HepG2 (cell line): ENCODE results near the gene SAC3D1. TPM values are rescaled to one million over a fixed set of nuclear protein-coding genes. Genes with fewer than 3 reads are reported as not detected.
A peak's percentile ranks its signal among the peaks of the same experiment; 100 is the strongest.

ENCODE experiments used
- ARHGAP35 ChIP-seq: sonication (generic); formaldehyde crosslinking; IDR thresholded peaks from 2 replicates; pipeline ENCODE4 v1.9.0; 2022; ENCODE audit warnings: mild to moderate bottlenecking, inconsistent platforms, moderate library complexity, missing genetic modification reagents, borderline replicate concordance
- CREB1 ChIP-seq, 2 experiments: fragments of 450-650 bp in 1 of 2; IDR thresholded peaks; 2 replicates each; pipeline ENCODE4 v1.6.1; 2016 to 2017; ENCODE audit warnings: control low read depth in 1 of 2, mild to moderate bottlenecking in 1 of 2, missing compliant biosample characterization in 1 of 2, missing genetic modification characterization in 1 of 2
- MEIS1 ChIP-seq: sonication (generic); formaldehyde crosslinking; IDR thresholded peaks from 2 replicates; pipeline ENCODE4 v1.9.0; 2021; ENCODE audit warnings: mild to moderate bottlenecking, missing genetic modification reagents, moderate library complexity, borderline replicate concordance
- RAD51 ChIP-seq: fragments of 450-650 bp; IDR thresholded peaks from 2 replicates; pipeline ENCODE4 v1.6.1; 2016; ENCODE audit warnings: borderline replicate concordance
- TEAD3 ChIP-seq: optimal IDR thresholded peaks from 2 replicates; pipeline ENCODE3; 2016; ENCODE audit warnings: borderline replicate concordance
- ZFY ChIP-seq: sonication (generic); formaldehyde crosslinking; IDR thresholded peaks from 2 replicates; pipeline ENCODE4 v1.4.0; 2020; ENCODE audit warnings: missing genetic modification reagents
- ZNF121 ChIP-seq: sonication (generic); formaldehyde crosslinking; IDR thresholded peaks from 2 replicates; pipeline ENCODE4 v1.5.0; 2020; ENCODE audit warnings: mild to moderate bottlenecking, missing genetic modification reagents
- polyA plus RNA-seq, 8 experiments: library from polyadenylated mRNA; depleted of rRNA in 3 of 8; stranded (reverse) in 7 of 8; unstranded in 1 of 8; fragments of >200 nt; fragmentation: Illumina TruSeq in 4 of 8; extraction: Trizol in 4 of 8; gene quantifications; 2 replicates each; pipeline versions ENCODE4 v1.2.1 to v1.2.3, GENCODE V29; 2011 to 2016; ENCODE audit warnings: low read depth in 4 of 8, missing spikeins in 1 of 8, mixed read lengths in 1 of 8; ENCODE audit not compliant: insufficient read depth in 1 of 8
- total RNA-seq, 5 experiments: library from RNA; depleted of rRNA; stranded (reverse); fragments of >200 nt; fragmentation: Illumina TruSeq; extraction: Trizol; gene quantifications; 2 replicates each; pipeline ENCODE4 v1.2.3, GENCODE V29; 2016; ENCODE audit warnings: low read depth in 1 of 5
- TF ChIP-seq, protein P1 (sequence below), 2 experiments: sonication (generic) in 1 of 2; formaldehyde crosslinking in 1 of 2; IDR thresholded peaks; 2 replicates each; pipeline versions ENCODE4 v1.4.0 to v1.6.1; 2018 to 2020; ENCODE audit warnings: missing genetic modification reagents in 2 of 2, borderline replicate concordance in 1 of 2, low read depth in 1 of 2, mild to moderate bottlenecking in 1 of 2, missing biosample characterization in 1 of 2
- TF ChIP-seq, protein P2 (sequence below), 2 experiments: sonication (generic) in 1 of 2; formaldehyde crosslinking in 1 of 2; IDR thresholded peaks; 2 replicates each; pipeline versions ENCODE4 v1.4.0 to v1.6.1; 2016 to 2020; ENCODE audit warnings: borderline replicate concordance in 1 of 2, low read depth in 1 of 2, mild to moderate bottlenecking in 1 of 2, missing genetic modification reagents in 1 of 2
- TF ChIP-seq, protein P3 (sequence below): sonication (generic); formaldehyde crosslinking; IDR thresholded peaks from 2 replicates; pipeline ENCODE4 v1.5.0; 2020; ENCODE audit warnings: mild to moderate bottlenecking, missing genetic modification reagents, borderline replicate concordance
- TF ChIP-seq, protein P4 (sequence below): sonication (generic); formaldehyde crosslinking; IDR thresholded peaks from 2 replicates; pipeline ENCODE4 v1.4.0; 2020; ENCODE audit warnings: mild to moderate bottlenecking, missing genetic modification reagents, borderline replicate concordance

Gene SAC3D1
- total and polyA plus RNA-seq, 2 of the 13 experiments (the other 11 are each of a cell fraction or from before 2014, with no cell fraction given) = 7.4 to 36.3 TPM

DNA sequence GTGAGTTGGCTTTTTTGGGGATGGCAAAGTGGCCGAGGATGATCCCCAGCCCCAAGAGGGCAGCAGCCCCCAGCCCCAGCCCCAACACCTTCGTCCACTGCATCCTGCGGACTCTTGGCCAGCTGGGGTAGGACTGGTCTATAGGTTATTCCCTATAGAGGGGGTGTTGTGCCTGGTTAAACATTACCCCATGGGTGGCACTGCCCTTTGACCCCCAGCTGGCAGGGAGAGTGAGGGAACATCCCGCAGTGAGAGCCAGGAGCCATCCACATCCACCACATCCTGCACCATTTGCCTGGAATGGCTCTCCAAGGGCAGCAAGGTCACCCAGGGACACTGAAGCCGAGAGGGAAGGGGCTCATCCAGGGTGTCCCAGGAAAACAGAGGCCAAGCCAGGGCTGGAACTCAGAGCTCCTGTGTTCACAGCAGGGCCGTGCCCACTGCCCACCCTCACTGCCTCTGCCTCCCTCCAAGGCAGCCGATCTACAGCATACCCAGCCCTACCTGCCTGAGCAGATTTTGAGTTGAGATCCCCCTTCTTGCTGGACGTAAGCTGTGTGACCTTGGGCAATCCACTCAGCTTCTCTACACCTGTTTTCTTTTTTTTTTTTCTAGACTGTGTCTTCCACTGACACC, 17.5 kb downstream of the SAC3D1 start, which contains the start of gene NAALADL1 (continued):
- TF ChIP-seq, protein P1, sequence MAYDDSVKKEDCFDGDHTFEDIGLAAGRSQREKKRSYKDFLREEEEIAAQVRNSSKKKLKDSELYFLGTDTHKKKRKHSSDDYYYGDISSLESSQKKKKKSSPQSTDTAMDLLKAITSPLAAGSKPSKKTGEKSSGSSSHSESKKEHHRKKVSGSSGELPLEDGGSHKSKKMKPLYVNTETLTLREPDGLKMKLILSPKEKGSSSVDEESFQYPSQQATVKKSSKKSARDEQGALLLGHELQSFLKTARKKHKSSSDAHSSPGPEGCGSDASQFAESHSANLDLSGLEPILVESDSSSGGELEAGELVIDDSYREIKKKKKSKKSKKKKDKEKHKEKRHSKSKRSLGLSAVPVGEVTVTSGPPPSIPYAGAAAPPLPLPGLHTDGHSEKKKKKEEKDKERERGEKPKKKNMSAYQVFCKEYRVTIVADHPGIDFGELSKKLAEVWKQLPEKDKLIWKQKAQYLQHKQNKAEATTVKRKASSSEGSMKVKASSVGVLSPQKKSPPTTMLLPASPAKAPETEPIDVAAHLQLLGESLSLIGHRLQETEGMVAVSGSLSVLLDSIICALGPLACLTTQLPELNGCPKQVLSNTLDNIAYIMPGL (CRISPR knock-in tag; IDR thresholded peaks at IDR 0.05; ENCODE audit: borderline replicate concordance in 1 of 2, low read depth in 1 of 2) = peak in 1 of 2 experiments; percentile 13; a peak in 1 of 4 replicates
- TF ChIP-seq MEIS1 (peak; percentile 59; the same call in 1 of the 2 replicates), CREB1 (IDR thresholded peaks at IDR 0.05) (no peak), CREB1 (CRISPR knock-in tag; IDR thresholded peaks at IDR 0.05) (0 out of 2 replicates have a peak, but pooled peaks have one; percentile 23), ZNF121 (no peak), RAD51 (no peak), ARHGAP35 (no peak), ZFY (0 out of 2 replicates have a peak, but pooled peaks have one; percentile 10), TEAD3 (CRISPR knock-in tag) (peak; percentile 56)
- TF ChIP-seq, protein P2, sequence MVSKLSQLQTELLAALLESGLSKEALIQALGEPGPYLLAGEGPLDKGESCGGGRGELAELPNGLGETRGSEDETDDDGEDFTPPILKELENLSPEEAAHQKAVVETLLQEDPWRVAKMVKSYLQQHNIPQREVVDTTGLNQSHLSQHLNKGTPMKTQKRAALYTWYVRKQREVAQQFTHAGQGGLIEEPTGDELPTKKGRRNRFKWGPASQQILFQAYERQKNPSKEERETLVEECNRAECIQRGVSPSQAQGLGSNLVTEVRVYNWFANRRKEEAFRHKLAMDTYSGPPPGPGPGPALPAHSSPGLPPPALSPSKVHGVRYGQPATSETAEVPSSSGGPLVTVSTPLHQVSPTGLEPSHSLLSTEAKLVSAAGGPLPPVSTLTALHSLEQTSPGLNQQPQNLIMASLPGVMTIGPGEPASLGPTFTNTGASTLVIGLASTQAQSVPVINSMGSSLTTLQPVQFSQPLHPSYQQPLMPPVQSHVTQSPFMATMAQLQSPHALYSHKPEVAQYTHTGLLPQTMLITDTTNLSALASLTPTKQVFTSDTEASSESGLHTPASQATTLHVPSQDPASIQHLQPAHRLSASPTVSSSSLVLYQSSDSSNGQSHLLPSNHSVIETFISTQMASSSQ (IDR thresholded peaks at IDR 0.05; ENCODE audit: low read depth) = peak; percentile 93
- TF ChIP-seq, protein P2 (CRISPR knock-in tag; IDR thresholded peaks at IDR 0.05; ENCODE audit: borderline replicate concordance) = peak; percentile 96
- TF ChIP-seq, protein P3, sequence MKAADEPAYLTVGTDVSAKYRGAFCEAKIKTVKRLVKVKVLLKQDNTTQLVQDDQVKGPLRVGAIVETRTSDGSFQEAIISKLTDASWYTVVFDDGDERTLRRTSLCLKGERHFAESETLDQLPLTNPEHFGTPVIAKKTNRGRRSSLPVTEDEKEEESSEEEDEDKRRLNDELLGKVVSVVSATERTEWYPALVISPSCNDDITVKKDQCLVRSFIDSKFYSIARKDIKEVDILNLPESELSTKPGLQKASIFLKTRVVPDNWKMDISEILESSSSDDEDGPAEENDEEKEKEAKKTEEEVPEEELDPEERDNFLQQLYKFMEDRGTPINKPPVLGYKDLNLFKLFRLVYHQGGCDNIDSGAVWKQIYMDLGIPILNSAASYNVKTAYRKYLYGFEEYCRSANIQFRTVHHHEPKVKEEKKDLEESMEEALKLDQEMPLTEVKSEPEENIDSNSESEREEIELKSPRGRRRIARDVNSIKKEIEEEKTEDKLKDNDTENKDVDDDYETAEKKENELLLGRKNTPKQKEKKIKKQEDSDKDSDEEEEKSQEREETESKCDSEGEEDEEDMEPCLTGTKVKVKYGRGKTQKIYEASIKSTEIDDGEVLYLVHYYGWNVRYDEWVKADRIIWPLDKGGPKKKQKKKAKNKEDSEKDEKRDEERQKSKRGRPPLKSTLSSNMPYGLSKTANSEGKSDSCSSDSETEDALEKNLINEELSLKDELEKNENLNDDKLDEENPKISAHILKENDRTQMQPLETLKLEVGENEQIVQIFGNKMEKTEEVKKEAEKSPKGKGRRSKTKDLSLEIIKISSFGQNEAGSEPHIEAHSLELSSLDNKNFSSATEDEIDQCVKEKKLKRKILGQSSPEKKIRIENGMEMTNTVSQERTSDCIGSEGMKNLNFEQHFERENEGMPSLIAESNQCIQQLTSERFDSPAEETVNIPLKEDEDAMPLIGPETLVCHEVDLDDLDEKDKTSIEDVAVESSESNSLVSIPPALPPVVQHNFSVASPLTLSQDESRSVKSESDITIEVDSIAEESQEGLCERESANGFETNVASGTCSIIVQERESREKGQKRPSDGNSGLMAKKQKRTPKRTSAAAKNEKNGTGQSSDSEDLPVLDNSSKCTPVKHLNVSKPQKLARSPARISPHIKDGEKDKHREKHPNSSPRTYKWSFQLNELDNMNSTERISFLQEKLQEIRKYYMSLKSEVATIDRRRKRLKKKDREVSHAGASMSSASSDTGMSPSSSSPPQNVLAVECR = peak; percentile 60; the same call in 1 of the 2 replicates
- TF ChIP-seq, protein P4, sequence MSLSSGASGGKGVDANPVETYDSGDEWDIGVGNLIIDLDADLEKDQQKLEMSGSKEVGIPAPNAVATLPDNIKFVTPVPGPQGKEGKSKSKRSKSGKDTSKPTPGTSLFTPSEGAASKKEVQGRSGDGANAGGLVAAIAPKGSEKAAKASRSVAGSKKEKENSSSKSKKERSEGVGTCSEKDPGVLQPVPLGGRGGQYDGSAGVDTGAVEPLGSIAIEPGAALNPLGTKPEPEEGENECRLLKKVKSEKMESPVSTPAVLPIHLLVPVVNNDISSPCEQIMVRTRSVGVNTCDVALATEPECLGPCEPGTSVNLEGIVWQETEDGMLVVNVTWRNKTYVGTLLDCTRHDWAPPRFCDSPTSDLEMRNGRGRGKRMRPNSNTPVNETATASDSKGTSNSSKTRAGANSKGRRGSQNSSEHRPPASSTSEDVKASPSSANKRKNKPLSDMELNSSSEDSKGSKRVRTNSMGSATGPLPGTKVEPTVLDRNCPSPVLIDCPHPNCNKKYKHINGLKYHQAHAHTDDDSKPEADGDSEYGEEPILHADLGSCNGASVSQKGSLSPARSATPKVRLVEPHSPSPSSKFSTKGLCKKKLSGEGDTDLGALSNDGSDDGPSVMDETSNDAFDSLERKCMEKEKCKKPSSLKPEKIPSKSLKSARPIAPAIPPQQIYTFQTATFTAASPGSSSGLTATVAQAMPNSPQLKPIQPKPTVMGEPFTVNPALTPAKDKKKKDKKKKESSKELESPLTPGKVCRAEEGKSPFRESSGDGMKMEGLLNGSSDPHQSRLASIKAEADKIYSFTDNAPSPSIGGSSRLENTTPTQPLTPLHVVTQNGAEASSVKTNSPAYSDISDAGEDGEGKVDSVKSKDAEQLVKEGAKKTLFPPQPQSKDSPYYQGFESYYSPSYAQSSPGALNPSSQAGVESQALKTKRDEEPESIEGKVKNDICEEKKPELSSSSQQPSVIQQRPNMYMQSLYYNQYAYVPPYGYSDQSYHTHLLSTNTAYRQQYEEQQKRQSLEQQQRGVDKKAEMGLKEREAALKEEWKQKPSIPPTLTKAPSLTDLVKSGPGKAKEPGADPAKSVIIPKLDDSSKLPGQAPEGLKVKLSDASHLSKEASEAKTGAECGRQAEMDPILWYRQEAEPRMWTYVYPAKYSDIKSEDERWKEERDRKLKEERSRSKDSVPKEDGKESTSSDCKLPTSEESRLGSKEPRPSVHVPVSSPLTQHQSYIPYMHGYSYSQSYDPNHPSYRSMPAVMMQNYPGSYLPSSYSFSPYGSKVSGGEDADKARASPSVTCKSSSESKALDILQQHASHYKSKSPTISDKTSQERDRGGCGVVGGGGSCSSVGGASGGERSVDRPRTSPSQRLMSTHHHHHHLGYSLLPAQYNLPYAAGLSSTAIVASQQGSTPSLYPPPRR = peak; percentile 30; the same call in 1 of the 2 replicates
